HG03565 (cell line): ENCODE data around the gene SBK3.
"Not testable (repeated sequence)": the region's sequence is repeated elsewhere in the genome, so short reads cannot be mapped to it uniquely, and the experiment has no call there.

ENCODE experiments used
- ATAC-seq: cut with Tn5 transposase; IDR thresholded peaks from one replicate; pipeline ENCODE4 v1.9.1; 2021; ENCODE audit warnings: mild to moderate bottlenecking, moderate library complexity; ENCODE audit not compliant: unreplicated experiment

The SBK3 gene, protein sequence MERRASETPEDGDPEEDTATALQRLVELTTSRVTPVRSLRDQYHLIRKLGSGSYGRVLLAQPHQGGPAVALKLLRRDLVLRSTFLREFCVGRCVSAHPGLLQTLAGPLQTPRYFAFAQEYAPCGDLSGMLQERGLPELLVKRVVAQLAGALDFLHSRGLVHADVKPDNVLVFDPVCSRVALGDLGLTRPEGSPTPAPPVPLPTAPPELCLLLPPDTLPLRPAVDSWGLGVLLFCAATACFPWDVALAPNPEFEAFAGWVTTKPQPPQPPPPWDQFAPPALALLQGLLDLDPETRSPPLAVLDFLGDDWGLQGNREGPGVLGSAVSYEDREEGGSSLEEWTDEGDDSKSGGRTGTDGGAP

DNA sequence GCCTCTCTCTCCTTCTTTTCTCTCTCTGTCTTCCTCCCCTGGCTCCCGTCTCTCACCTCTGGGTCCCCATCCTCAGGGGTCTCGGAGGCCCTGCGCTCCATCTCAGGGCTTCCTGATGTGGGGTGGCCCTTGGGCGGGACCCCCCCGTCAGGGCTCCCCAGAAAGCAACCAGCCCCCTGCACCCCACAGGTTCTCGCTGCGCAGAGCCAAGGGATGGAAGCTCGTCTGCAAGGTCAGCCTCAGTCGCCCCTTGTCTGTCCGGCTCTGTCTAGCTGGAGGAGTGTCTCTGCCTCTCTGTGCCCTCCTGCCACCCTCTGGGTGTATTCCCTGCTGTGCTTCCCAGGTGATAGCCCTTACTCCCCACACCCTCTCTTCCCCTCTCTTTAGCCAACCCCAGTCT lies at the start of gene SBK3:
Gene SBK3 (minus strand): TSS at position 101 of the 400 bp plus-strand sequence. CDS start 0 bp downstream, at position 101.
- no peak for ATAC-seq

DNA sequence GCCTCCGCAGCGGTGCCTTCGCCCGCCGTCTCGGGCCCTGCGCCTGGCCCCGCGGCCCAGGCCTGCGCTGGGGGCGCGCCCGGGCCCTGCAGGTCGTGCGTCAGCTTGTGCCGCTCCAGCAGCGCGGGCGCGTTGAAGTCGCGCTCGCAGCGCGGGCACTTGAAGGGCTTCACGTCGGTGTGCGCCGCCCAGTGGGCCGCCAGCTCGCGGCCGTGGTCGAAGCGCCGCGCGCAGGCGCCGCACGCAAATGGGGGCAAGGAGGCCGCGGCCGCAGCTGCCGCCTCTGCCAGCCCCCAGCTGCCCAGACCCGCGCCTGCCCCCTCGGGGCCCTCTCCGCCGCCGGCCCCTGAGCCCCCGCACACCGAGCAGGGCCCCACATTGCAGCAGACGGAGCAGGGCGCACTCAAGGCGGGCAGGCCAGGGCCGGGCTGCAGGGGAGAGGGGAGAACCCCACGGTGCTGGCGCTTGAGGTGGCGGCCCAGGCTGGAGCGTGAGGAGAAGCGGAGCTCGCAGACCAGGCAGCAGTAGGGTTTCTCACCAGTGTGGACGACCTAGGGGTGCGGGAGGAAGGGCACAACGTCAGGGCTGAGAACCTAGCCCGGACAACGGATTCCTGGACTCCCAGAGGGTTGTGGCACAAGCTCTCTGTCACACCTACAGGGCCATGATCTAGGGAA lies 47.9 kb upstream of the SBK3 start:
- no peak for ATAC-seq

DNA sequence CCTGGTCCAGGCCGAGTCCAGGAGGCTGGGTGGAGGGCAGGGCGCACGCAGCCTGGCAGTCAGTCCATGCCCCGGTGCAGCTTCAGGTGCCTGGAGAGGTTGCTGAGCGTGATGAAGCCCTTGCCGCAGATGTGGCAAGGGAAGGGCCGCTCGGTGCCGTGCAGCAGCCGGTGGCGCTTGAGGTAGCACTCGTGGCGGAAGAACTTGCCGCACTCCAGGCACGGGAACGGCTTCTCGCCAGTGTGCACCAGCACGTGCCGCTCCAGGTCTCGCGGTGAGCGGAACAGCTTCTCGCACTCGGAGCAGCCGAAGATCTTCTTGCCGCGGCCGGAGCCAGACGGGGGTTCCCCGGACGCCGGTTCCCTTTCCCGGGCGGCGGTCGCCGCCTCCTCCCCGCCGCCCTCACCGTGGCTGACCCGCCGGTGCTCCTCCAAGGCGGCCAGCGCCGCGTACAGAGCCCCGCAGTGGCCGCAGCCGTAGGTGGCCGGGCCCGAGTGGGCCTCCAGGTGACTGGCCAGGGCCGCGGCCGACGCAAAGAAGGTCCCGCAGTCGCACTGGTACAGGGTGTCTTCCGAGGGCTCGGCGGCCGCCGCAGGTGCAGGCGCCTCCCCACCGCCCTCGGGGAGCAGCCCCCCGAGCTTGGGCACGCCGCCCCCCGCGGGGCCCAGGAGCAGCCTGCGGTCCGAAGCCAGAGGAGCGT lies 47.2 kb upstream of the SBK3 start:
- ATAC-seq: no peak

DNA sequence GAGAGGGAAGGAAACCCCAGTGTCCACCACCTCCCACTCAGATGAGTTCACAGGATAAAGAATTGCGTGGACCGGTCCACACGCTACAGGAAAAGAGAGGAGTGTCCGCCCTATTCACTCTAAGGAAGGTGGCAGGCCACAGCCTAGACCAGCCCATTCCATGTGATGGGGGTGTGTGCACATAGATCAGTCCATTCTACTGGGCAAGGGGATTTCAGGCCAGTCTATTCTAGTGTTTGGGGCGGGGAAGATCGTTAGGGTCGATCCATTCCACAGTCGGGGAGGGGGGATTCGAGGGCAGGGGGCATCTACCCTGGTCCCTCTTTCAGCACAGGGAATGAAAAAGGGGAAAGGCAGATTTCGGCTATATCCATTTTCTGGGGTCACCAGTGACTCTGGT lies 46.2 kb upstream of the SBK3 start:
- ATAC-seq: no peak

DNA sequence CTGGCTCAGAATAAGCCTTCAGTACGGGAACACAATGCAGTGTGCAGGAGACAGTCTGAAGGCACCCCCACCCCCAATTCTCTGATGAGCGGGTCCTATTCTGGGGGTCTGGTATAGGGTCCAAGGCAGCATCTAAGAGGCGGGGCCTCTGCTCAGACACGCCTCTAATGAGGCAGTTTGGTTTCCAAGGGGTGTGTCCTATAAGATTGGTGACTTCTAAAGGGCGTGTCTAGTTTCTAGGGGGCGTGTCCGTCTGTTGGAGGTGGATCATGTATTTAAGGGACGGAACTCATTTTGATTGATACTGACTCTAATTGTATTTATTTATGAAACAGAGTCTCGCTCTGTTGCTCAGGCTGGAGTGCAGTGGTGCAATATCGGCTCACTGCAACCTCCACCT lies 45.3 kb upstream of the SBK3 start:
- ATAC-seq: no peak

DNA sequence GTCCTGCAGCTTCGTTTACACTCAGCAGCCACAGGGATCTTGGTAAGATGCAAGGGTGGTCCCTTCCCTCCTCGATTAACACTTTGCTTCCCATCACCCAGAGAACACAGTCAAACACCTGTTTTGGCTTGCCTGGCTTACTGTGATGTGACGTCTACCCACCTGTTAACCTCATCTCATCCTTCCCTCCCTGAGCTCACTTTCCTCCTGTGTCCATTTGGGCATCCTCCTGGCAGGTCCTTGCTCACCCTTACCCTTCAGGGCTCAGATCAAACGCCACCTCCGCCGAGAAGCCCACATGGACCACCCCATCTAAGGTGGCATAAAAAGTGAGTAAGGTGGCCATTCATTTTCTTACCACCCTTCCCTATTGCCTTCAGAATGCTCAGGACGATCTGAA lies 44.8 kb upstream of the SBK3 start:
- no peak for ATAC-seq

DNA sequence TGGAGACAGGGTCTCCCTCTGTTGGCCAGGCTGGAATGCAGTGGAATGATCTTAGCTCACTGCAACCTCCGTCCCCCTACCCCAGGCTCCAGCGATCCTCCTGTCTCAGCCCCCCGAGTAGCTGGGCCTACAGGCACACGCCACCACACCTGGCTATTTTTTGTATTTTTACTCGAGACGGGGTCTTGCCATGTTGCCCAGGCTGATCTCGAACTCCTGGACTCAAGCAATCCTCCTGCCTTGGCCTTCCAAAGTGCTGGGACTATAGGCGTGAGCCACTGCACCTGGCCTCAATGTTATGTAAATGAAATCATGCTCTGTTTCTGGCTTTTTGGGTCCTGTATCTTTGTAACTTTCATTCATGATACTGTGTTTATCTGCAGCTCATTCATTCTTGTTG lies 43.4 kb upstream of the SBK3 start:
- ATAC-seq: no peak

DNA sequence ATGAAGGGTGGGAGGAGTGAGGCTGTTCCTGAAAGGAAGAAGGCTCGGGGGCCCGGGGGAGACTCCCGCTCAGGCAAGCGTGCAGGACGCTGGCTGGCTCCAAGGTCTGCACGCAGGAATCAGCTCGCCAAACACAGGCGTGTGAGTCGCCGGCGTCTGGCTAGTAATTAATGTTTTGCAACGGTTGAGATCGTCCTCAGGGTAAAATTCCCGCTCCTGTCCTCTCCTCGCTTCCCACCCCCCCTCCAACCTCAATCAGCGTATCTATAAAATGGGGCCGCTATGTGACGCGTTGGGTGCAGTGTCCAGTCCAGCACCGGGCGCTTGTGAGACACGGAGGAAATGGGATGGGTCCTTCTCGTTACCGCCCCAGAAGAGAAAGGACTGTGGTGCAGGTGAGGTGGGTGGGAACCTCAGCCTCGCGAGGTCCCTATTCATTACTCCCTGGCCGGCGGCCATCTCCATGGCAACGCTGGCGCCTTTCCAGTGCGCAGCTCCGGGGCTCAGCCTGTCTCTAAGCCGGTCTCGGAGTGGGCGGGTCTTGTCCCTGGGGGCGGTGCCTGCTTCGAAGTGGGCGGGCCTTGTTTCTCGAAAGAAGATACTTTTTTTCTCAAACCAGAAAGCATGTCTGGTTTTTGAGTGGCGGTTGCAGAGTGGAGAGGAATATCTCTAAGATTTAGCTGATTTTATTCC lies 41.8 kb upstream of the SBK3 start:
- ATAC-seq: peak; percentile 97

DNA sequence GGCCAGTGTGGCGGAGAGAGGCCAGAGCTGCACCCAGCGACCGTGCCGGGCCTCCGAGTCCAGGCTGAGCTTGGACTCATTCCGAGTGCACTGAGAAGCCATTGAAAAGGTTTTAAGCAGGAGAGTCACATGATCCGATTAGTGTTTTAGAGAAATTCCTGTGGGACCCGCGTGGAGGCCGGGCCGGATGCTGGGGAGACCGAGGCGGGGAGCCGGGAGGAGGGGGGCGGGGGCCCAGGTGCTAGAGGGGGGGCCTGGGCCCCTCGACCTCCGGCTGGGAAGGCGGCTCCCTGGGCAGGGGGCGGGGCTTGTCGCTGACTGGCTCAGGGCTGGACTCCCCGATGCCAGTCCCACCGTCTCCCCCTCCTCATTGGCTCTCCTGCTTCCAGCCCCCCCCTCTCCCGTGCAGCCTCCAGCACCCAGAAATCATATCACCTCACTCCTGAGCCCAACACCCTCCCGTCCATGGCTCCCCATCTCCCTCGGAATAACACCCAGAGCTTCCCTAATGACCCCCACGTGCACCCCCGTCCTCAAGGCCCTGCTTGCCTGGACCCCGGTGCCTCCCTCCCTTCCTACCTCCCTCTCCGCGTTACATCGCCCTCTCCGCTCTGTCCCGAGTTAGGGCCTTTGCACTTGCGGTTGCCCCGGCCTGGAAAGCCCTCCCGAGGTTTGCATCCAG lies 40.5 kb upstream of the SBK3 start:
- ATAC-seq: no peak

DNA sequence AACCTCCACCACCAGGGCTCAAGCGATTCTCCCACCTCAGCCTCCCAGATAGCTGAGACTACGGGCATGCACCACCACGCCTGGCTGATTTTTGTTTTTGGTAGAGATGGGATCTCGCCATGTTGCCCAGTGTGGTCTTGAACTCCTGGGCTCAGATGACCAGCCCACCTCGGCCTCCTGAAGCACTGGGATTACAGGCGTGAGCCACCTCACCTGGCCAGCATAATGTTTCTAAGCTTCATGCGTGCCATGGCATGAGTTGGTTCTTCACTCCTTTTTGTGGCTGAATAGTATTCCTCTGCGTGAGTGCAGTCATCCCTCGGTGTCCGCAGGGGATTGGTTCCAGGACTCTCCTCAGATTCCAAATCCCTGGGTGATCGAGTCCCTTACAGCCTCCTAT lies 39.5 kb upstream of the SBK3 start:
- ATAC-seq: no peak

DNA sequence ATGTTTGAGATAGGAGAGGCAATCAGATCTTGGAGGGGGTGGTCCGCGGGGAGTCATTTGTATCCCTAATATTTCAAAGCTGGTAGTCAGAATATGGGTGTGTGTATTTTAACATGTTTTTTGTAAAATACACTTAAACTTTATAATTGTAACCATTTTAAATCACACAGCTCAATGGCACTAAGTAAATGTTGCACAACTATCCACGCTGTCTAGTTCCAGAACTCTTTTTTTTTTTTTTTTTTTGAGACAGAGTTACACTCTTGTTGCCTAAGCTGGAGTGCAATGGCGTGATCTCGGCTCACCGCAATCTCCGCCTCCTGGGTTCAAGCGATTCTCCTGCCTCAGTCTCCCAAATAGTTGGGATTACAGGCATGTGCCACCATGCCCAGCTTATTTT lies 38.6 kb upstream of the SBK3 start:
- not testable (repeated sequence) for ATAC-seq

DNA sequence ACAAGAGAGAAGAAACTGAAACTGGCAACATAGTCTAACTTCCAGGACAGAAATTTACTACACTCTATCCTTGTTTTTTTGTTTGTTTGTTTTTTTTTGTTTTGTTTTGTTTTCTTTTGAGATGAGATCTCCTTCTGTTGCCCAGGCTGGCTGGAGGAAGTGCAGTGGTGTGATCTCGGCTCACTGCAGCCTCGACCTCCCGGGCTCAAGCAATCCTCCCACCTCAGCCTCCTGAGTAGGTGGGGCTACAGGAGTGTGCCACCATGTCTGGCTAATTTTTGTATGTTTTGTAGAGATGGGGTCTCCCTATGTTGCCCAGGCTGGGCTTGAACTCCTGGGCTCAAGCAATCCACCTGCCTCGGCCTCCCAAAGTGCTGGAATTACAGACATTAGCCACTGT lies 36.9 kb upstream of the SBK3 start:
- ATAC-seq: not testable (repeated sequence)

DNA sequence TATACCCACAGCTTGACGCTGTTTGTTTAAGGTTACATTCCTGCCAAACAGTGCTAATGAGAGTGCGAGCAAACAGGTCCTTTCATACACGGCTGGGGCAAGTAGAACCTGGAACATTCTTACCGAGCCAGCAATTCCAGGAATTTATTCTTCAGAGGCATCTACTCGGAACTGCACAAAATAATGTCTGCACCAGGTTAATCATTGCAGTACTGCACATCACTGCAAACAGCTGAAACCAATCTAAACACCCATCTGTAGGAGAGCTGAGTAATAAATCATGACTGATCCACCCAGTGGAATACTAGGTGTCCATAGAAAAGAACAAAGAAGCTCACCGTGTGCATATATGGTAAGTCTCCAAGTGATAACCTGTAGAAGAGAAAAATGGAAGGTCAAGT lies 36.5 kb upstream of the SBK3 start:
- ATAC-seq: no peak

DNA sequence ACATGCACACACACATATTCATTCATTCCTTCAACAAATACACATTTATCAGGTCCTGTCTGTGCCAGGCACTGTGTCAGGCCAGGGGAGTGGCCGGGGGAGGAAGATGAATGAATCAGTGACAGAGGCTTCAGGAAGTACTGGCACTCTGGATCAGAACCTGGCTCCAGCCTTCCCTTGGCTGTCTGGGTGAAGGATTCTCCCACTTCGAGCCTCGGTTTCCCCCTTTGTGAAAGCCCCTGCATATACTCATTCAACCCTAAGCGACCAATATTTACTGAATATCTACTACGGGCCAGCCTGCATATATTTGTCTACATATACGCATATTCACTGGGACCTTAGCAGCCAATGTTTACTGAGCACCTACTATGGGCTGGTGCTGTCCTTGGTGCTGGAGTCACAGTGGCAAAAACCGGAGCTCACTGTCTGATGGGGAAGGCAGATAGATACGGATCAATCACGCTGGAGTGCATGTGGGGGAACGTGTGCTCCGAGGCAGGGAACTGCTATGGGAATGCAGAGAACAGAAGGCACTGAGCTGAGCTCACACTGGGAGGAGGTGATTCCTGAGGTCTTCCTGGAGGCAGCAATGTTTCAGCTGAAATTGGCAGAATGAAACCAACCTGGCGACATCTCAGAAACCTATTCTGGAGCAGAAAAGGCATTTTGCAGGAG lies 35.9 kb upstream of the SBK3 start:
- no peak for ATAC-seq

DNA sequence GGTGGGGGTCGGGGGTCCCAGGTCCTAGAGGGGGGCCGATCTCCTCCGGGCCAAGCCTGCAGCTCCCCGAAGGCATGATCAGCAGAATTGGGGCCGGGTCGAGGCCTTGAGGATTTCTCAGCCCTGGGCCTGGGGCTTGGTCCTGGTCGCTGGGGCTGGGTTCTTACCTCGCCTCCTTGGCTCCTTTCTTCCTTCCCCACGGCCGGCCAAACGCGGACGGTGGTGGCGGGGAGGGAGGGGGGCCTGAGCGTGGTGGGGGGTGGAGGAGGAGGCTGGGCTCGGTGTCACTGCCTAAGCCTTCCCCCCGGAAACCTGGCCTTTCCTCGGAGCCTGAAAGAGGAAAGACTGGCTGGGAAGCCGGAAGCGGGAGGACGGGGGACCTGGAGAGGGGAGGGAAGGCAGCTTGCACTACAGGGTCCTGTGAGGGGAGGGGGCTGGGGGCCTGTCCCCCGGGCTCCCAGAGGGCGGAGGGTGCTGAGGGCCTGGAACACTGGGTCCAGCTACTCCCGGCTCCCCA lies 35.3 kb upstream of the SBK3 start, which contains the start of gene ZNF579:
Gene ZNF579 (minus strand): TSS at position 221 of the 517 bp plus-strand sequence. CDS start 1,209 bp downstream, outside the sequence.
- no peak for ATAC-seq

DNA sequence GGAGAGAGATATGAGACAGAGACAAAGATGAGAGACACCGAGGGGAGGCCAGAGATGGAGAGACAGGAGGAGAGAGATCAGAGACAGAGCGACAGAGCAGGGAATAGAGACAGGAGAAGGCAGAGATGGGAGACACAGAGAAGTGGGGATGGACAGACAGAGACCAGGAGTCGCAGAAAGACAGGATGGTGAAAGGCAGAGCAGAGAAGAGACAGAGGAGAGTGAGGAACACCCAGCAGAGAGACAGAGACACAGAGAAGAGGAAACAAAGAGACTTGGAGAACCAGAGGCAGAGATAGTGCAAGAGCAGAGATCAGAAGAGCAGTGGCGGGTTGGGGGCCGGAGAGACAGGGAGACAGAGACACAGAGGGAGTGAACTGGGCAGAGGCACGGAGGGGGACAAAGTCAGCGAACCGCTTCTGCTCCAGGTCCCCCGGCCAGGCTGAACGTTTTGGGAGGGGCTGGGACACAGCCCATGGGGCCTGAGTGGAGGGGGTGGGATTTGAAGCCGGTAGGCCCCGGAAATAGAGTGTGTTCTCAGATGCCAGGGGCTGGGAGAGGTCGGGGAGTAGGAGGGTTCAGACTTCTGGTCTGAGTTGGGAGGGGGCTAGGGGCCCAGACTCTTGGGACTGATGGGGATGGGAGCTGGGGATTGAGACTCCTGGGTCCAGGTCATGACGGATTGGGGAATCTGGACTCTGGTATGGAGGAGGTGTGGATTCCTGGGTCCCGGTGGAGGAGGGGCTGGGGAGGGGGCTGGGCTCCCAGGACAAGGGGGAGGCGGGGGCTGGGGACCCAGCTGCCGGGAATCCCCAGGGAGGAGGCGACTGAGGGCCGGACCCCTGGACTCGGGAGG lies 34.7 kb upstream of the SBK3 start:
- ATAC-seq: no peak

DNA sequence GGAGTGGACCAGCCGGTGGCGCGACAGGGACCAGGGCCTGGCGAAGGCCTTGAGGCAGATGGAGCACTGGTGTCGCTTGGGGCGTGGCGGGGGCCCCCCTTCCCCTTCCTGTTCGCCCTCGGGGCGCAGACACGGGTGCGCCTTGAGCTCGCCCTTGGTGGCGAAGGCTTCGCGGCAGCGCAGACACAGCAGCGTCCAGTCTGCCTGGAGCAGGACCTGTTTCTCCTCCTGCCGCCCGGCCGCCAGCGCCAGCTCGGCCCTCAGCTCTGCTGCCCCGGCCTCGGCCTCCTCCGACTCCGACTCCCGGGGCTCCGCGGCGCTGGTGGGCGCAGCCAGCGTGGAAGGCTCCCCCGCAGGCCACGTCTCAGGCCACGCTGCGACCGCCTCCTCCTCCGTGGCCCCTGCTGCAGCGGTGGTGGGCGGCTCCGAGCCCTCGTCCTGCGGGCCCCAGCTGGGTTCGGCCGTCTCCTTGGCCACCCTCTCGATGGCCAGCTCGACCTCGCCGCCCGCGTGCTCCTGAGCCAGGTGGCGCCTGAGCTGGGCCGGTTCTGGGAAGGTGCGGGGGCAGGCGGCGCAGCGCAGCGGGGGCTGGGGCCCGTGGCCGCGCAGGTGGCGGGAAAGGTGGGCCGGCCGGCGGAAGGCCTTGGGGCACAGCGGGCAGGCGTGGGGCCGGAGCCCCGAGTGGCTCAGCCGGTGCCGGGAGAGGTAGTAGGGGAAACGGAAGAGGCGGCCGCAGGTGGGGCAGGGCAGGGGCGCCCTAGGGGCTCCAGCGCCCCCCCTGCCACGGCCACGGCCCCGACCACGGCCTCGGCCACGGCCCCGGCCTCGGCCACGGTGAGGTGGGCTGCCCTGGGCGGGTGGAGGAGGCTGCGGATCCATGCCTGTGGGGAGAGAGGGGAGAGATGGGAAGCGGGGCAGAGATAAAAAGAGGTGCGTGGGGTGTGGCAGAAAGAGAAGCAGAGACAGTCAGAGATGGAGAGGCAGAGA lies 33.7 kb upstream of the SBK3 start:
- no peak for ATAC-seq
